NCI-H510A (cell line): Measurements from ENCODE around the gene TRAF3IP3.

Experiments used
- DNase-seq: peaks from one replicate; lab custom pipeline; 2025; lab: John Stamatoyannopoulos, UW

Gene TRAF3IP3, protein sequence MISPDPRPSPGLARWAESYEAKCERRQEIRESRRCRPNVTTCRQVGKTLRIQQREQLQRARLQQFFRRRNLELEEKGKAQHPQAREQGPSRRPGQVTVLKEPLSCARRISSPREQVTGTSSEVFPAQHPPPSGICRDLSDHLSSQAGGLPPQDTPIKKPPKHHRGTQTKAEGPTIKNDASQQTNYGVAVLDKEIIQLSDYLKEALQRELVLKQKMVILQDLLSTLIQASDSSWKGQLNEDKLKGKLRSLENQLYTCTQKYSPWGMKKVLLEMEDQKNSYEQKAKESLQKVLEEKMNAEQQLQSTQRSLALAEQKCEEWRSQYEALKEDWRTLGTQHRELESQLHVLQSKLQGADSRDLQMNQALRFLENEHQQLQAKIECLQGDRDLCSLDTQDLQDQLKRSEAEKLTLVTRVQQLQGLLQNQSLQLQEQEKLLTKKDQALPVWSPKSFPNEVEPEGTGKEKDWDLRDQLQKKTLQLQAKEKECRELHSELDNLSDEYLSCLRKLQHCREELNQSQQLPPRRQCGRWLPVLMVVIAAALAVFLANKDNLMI

GRCh38 chr1:209755926-209756614 is at the start of gene TRAF3IP3:
TRAF3IP3 (plus strand) TSS chr1:209756053; CDS start chr1:209760040, 3,987 bp downstream.
- DNase-seq, result no peak

- no peak for DNase-seq
Measured at GRCh38 chr1:209706622-209707021, 49.2 kb upstream of the TRAF3IP3 start.

DNA sequence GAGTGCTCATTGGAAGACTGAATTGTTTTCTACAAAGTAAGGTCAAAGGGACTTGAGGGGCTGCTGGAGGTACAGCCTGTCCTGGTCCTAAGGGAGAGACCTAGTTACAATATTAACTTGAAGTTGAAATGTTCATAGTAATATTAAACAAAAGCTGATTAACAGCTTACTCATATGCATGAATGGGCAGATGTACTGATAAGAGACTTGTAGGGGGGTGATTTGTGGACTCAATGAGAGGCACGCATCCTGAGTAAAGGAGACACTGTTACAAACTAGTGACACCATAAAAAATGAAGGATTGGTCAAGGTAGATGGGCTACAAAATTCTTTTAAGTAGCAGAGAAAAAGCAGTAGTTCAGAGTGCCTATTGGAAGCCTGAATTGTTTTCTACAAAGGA is 48.5 kb upstream of the TRAF3IP3 start:
- DNase-seq, result no peak

DNA sequence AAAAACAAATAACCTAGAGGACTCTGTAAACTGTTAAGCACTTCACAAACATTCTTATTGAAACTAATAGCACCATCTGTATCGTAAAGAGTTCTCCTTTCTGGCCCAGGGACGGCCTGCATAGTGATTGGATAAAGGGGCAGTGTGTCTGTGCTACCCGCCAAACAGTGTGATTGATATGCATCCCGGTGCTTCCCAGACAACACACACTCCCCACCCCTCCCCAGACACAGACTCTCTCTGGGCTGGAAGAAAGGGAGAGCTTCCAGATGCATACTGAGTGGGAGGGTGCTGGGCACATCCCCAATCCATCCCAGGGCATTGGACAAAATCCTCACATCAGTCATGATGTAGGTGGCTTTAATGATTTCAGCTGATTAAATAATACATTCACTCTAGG is 47.6 kb upstream of the TRAF3IP3 start:
- DNase-seq, result no peak

- no peak for DNase-seq
Measured at GRCh38 chr1:209710093-209710492, 45.8 kb upstream of the TRAF3IP3 start.

DNA sequence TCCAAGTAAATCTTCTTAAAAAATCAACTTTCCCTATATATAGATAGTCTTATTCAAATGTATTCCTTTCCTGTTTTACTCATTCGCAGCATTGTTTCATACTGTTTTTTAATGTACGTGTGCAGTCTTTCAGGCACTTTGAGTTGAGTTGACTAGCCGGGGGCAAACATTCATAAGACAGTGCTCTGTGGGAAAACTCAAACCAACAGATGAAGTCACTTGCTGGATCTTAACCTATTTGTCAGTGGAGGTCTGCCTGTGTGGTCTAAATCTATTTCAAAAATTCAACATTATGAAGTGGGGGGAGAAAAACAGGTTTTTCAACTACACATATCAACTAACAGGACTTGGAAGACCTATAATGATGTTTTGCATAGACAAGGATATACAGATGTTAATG is 45.0 kb upstream of the TRAF3IP3 start:
- DNase-seq, result no peak

DNA sequence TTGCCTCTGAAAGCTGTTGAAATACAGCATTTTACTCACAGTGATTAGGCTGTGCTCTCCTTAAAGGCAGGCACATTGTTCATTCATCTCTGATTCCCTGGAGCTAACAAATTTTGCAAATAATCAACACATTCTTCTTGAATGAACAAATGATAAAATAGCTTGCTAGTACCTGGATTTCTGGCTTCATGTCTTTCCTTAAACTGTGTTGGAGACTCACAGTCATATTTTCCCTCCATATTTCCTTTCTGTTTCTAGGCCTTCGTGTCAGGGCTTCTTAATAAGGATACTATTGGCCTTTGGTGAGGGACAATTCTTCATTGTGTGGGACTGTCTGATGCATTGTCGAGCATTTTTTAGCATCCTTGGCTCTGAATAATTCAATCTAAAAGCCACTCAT is 41.5 kb upstream of the TRAF3IP3 start:
- DNase-seq, result no peak

GRCh38 chr1:209715314-209715713 is 40.5 kb upstream of the TRAF3IP3 start:
- no peak for DNase-seq

- DNase-seq, result no peak
Measured at GRCh38 chr1:209717818-209718217, 38.0 kb upstream of the TRAF3IP3 start.

DNA sequence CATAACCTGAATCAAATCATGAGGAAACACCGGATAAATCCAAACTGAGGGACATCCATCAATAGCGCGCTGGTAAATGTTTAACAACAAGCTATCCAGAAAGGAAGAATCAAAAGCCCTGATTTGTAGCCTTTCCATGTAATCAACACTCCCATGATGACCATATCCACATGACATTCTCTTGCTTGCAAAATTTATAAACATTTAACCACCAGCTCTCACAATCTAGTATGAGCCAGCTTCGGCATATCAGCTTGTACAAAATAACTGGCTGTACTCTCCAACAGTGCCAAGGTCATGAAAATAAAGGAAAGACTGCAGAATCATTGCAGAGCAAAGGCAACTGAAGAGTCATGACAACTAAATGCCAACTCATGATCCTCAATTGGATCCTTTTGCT is 35.5 kb upstream of the TRAF3IP3 start:
- DNase-seq, result no peak

- no peak for DNase-seq
Measured at GRCh38 chr1:209720826-209721225, 35.0 kb upstream of the TRAF3IP3 start.

DNA sequence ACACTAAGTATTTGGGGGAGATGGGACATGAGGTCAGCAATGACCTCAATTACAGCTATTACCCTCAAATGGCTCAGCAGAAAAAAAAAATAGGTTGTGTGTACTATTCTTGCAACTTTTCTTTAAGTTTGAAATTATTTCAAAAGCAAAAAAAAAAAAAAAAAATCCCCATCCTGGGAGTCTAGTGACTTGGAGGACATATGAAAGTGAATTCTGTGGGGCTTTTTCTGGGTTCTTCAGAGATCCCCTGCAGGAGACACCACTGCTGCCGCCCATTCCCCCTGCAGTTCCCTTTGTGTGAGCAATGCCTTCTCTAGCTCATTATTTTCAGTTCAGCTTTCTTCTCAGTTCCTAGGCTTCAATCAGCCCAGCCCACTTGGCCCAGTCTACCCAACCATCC is 34.5 kb upstream of the TRAF3IP3 start:
- no peak for DNase-seq

- DNase-seq, result no peak
Measured at GRCh38 chr1:209723265-209723664, 32.6 kb upstream of the TRAF3IP3 start.

DNA sequence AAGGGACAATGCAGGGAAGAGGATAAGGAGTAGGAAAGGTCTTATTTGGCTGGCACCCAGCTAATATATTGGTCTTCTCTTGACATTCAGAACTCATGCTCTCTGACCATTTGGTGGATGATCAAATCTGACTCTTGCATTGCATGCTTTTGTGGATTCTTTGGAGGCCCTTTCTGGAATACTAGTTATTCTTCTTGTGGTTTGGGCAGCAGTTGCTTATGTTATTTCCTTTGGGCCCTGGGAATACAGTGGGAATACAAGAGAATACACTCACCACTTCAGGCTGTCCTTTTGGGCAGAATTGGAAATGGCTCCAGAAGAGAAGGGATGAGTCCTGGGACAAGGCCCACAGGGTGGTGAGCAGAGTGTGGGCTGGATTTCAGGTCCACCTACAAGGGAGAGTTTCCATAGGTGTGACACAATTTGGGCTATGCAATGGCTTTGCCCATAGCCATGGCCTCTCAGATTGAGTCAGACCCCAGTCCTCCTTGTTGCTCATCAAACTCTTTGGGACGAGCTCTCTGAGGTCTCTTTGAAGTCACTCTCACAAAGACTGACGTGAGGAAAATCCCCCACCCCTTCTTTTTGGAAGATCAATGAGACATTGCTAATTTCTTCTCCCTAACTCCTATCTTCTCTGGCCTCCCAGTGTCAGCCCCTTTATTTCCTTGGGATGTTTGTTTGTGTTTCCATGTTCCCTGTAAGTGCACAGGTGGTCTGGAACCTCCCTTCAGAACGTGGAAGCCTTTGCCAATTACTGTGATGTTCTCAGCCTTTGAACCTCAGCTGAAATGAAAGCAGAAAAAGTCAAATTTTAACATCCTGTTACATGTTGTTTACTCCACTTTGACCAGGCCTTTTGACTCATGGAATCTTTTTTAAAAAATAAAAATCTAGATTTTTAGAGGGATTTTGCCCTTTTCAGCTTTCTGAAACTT is 31.8 kb upstream of the TRAF3IP3 start:
- DNase-seq, result no peak

DNA sequence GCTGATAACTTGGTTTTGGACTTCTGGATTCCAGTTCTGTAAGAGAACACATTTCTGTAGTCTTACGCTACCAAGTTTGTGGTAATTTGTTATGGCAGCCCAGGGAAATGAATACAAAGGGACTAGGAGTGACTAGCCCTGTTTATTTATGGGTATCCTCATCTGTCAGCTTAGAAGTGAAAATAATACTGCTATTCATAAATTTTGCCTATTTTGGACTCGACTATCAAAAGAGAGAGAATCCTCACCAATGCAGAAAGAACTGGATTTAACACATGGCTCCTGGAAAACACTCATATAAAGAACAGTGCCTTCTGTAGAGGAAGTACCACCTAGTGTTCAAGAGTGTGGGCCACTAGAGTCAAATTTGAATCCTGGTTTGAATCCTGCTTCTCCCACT is 28.6 kb upstream of the TRAF3IP3 start:
- no peak for DNase-seq

GRCh38 chr1:209727785-209728184 is 28.1 kb upstream of the TRAF3IP3 start:
- no peak for DNase-seq

- DNase-seq, result no peak
Measured at GRCh38 chr1:209728466-209728865, 27.4 kb upstream of the TRAF3IP3 start.

DNA sequence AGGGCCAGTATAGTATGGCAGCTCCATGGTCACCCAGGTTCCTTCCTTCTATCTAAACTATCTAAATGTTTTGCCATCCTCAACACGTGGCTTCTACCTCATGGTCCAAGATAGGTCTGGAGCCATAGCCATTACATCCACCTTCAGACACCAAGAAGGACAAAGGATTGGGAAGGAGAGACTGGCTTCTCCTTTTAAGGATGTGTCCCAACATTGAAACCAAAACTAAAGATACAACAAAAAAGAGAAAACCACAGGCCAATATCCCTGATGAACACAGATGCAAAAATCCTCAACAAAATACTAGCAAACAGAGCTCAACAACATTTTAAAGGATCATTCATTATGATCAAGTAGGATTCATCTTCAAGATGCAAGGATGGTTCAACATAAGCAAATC is 26.4 kb upstream of the TRAF3IP3 start:
- no peak for DNase-seq

GRCh38 chr1:209732725-209733124 is 23.1 kb upstream of the TRAF3IP3 start:
- no peak for DNase-seq

- no peak for DNase-seq
Measured at GRCh38 chr1:209733409-209734192, 22.3 kb upstream of the TRAF3IP3 start.

- no peak for DNase-seq
Measured at GRCh38 chr1:209736490-209737117, 19.2 kb upstream of the TRAF3IP3 start.
